Fibroblast of villous mesenchyme (primary cell): ENCODE data around the gene BARX1. TPM values are rescaled to one million over a fixed set of nuclear protein-coding genes. Genes with fewer than 3 reads are reported as not detected.

Experiments used
- DNase-seq: peaks from one replicate; pipeline ENCODE4 v3.0.0-alpha.2; 2010; ENCODE audit warnings: low read depth
- H3K4me3 ChIP-seq: 2 replicates; pipeline ENCODE4 v1.5.1; 2011; ENCODE audit warnings: low read depth, mild to moderate bottlenecking, low read length
- CTCF ChIP-seq: IDR thresholded peaks from 2 replicates; pipeline ENCODE4 v1.5.1; 2012; ENCODE audit warnings: low read depth, mild to moderate bottlenecking, low read length; ENCODE audit not compliant: insufficient read depth
- total RNA-seq: library from RNA; depleted of rRNA; stranded (reverse); fragments of >200 nt; gene quantifications from 2 replicates; pipeline ENCODE4 v1.2.3, GENCODE V29; 2012

Gene BARX1
- total RNA-seq, 1 donor = not detected

- DNase-seq = no peak
- no peak for TF ChIP-seq CTCF
- H3K4me3 ChIP-seq = no peak overlapping the region
Measured at GRCh38 chr9:93917121-93917853, 37.9 kb downstream of the BARX1 start.

GRCh38 chr9:93916358-93916757 lies 38.8 kb downstream of the BARX1 start:
- TF ChIP-seq CTCF = no peak
- no peak for DNase-seq
- H3K4me3 ChIP-seq = no peak overlapping the region

- no peak for DNase-seq
- TF ChIP-seq CTCF = no peak
- no peak overlapping the region for H3K4me3 ChIP-seq
Measured at GRCh38 chr9:93911801-93912554, 43.2 kb downstream of the BARX1 start.

- DNase-seq = no peak
- no peak for TF ChIP-seq CTCF
Measured at GRCh38 chr9:93911136-93911745, 43.9 kb downstream of the BARX1 start.

GRCh38 chr9:93910598-93910997 lies 44.6 kb downstream of the BARX1 start:
- DNase-seq = no peak
- TF ChIP-seq CTCF = no peak

More at GRCh38 chr9:93911136-93911745, 43.9 kb downstream of the BARX1 start:
- H3K4me3 ChIP-seq = no peak overlapping the region

GRCh38 chr9:93910196-93910595 lies 45.0 kb downstream of the BARX1 start:
- no peak overlapping the region for H3K4me3 ChIP-seq
- DNase-seq = no peak
- TF ChIP-seq CTCF = no peak

More at GRCh38 chr9:93910598-93910997, 44.6 kb downstream of the BARX1 start:
- no peak overlapping the region for H3K4me3 ChIP-seq
